Neural cell (in vitro differentiated cells): ENCODE data around the gene ZNF747. TPM values are rescaled to one million over a fixed set of nuclear protein-coding genes. Genes with fewer than 3 reads are reported as not detected.

Experiments
- H2AFZ ChIP-seq: fragments of 200-600, 300-800 bp; sonication (generic), shearing (Covaris generic); 2 replicates; pipeline ENCODE4 v1.6.0; 2014; ENCODE audit warnings: low read depth, mild to moderate bottlenecking, antibody characterized with exemption, low read length, moderate library complexity
- H3F3A ChIP-seq: fragments of 200-600 bp; shearing (Covaris generic); 2 replicates; pipeline ENCODE4 v1.6.1; 2016; ENCODE audit warnings: mild to moderate bottlenecking, moderate library complexity, mixed read lengths, antibody characterized with exemption, low read length; ENCODE audit not compliant: insufficient read depth, poor library complexity, severe bottlenecking
- H3K27ac ChIP-seq: fragments of 200-600, 300-800 bp; sonication (generic), shearing (Covaris generic); 2 replicates; pipeline ENCODE4 v1.5.1; 2014; ENCODE audit warnings: mild to moderate bottlenecking, low read length, moderate library complexity
- H3K27me3 ChIP-seq: fragments of 300-800, 200-600 bp; sonication (generic), shearing (Covaris generic); 2 replicates; pipeline ENCODE4 v1.6.0; 2014; ENCODE audit warnings: mild to moderate bottlenecking, low read depth, low read length, moderate library complexity; ENCODE audit not compliant: insufficient read depth
- H3K36me3 ChIP-seq: fragments of 300-800, 200-600 bp; sonication (generic), shearing (Covaris generic); 2 replicates; pipeline ENCODE4 v1.5.1; 2014; ENCODE audit warnings: mild to moderate bottlenecking, antibody characterized with exemption, low read length, moderate library complexity; ENCODE audit not compliant: insufficient read depth
- H3K4me2 ChIP-seq: fragments of 300-800, 200-600 bp; sonication (generic), shearing (Covaris generic); 2 replicates; pipeline ENCODE4 v1.6.0; 2014; ENCODE audit warnings: mild to moderate bottlenecking, low read length
- H3K4me3 ChIP-seq: fragments of 300-800, 200-600 bp; sonication (generic), shearing (Covaris generic); 2 replicates; pipeline ENCODE4 v1.5.1; 2014; ENCODE audit warnings: mild to moderate bottlenecking, low read length, moderate library complexity
- H3K79me2 ChIP-seq: fragments of 200-600 bp; shearing (Covaris generic); replicated peaks from 2 replicates; pipeline ENCODE4 v1.6.0; 2014; ENCODE audit warnings: mild to moderate bottlenecking, low read length, moderate library complexity; ENCODE audit not compliant: insufficient read depth
- H3K9ac ChIP-seq: fragments of 300-800, 200-600 bp; sonication (generic), shearing (Covaris generic); 2 replicates; pipeline ENCODE4 v1.6.1; 2016; ENCODE audit warnings: mild to moderate bottlenecking, low read length, mixed read lengths
- H3K9me2 ChIP-seq: fragments of 200-600 bp; shearing (Covaris generic); 2 replicates; pipeline ENCODE4 v1.6.1; 2016; ENCODE audit warnings: mild to moderate bottlenecking, low read length, mixed read lengths; ENCODE audit not compliant: insufficient read depth
- H3K9me3 ChIP-seq: fragments of 200-600, 300-800 bp; sonication (generic), shearing (Covaris generic); 2 replicates; pipeline ENCODE4 v1.6.1; 2016; ENCODE audit warnings: mild to moderate bottlenecking, mixed run types, low read length, moderate library complexity, mixed read lengths
- H4K20me1 ChIP-seq: fragments of 200-600 bp; shearing (Covaris generic); 2 replicates; pipeline ENCODE4 v1.6.1; 2016; ENCODE audit warnings: mild to moderate bottlenecking, mixed run types; ENCODE audit not compliant: insufficient read depth
- EP300 ChIP-seq: fragments of 450-650 bp; conservative IDR thresholded peaks from 2 replicates; pipeline ENCODE4 v1.6.1; 2014; ENCODE audit warnings: antibody characterized with exemption, mild to moderate bottlenecking, moderate library complexity; ENCODE audit not compliant: poor library complexity, severe bottlenecking
- EZH2 ChIP-seq: fragments of 200-600, 300-800 bp; shearing (Covaris generic), sonication (generic); IDR thresholded peaks from 2 replicates; pipeline ENCODE4 v1.6.1; 2014; ENCODE audit warnings: antibody characterized with exemption, low read length, borderline replicate concordance, mild to moderate bottlenecking; ENCODE audit not compliant: insufficient read depth, poor library complexity, severe bottlenecking
- MXI1 ChIP-seq: fragments of 450-650 bp; conservative IDR thresholded peaks from 2 replicates; pipeline ENCODE4 v1.6.1; 2014; ENCODE audit warnings: antibody characterized with exemption, mild to moderate bottlenecking; ENCODE audit not compliant: poor library complexity, severe bottlenecking
- POLR2AphosphoS5 ChIP-seq: IDR thresholded peaks from 2 replicates; pipeline ENCODE4 v1.6.1; 2012
- RAD21 ChIP-seq: fragments of 450-650 bp; conservative IDR thresholded peaks from 2 replicates; pipeline ENCODE4 v1.6.1; 2014; ENCODE audit warnings: antibody characterized with exemption, mild to moderate bottlenecking, moderate library complexity
- SMC3 ChIP-seq: fragments of 450-650 bp; conservative IDR thresholded peaks from 2 replicates; pipeline ENCODE4 v1.6.1; 2014; ENCODE audit warnings: antibody characterized with exemption, mild to moderate bottlenecking, moderate library complexity; ENCODE audit not compliant: poor library complexity
- TAF1 ChIP-seq: IDR thresholded peaks from 2 replicates; pipeline ENCODE4 v1.6.1; 2012; ENCODE audit warnings: low read depth
- polyA plus RNA-seq: library from polyadenylated mRNA; depleted of rRNA; stranded (reverse); fragments of >200 nt; gene quantifications from 2 replicates; pipeline ENCODE4 v1.2.3, GENCODE V29; 2014
- TF ChIP-seq, protein P1 (sequence below): IDR thresholded peaks from 2 replicates; pipeline ENCODE4 v1.6.1; 2012; ENCODE audit warnings: borderline replicate concordance
- TF ChIP-seq, protein P2 (sequence below): fragments of 450-650 bp; IDR thresholded peaks from 2 replicates; pipeline ENCODE4 v1.5.1; 2014; ENCODE audit warnings: antibody characterized with exemption, mild to moderate bottlenecking, moderate library complexity; ENCODE audit not compliant: poor library complexity, severe bottlenecking

Gene ZNF747
- polyA plus RNA-seq, 1 donor from 2014 or later = 5.7 TPM

DNA sequence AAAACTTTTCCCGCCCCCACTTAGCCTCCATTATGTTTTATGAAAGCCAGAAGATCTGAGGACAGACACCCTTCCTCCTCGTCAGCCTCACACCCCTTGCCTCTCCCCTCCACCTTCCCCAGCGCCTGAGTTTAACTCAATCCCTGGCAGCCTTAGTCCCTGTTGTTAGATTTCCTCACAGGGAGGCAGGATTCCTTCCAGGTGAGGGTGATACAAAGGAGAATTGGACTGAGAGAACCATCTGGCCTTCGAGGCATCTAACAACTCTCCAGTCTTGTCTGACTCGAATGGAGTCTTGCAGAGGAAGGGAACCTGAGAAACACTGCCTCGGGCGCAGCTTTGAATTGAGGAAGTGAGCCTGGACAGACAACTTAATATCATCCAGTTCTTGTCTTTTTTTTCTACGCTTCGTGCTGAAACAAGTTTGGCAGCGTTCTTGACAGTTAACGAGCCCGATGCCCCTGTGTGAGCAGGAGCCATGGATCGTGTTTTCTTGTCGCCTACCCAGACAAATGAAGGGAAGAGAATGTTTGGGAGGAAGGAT, 7.0 kb downstream of the ZNF747 start:
- Histone ChIP-seq H3K4me3 (peak overlapping the region; percentile 97), H3K9ac (peak overlapping the region; percentile 94), H3F3A (no peaks in the 10 kb centered on the region), H3K9me3 (no peaks in the 10 kb centered on the region), H3K4me2 (peak overlapping the region; percentile 53), H4K20me1 (no peaks in the 10 kb centered on the region), H3K27me3 (no peaks in the 10 kb centered on the region), H2AFZ (peak overlapping the region; percentile 83), H3K9me2 (no peaks in the 10 kb centered on the region), H3K36me3 (no peaks in the 10 kb centered on the region), H3K27ac (peak overlapping the region; percentile 94), H3K79me2 (peaks cover 5% of the 10 kb centered on the region)
- TF ChIP-seq, protein P1, sequence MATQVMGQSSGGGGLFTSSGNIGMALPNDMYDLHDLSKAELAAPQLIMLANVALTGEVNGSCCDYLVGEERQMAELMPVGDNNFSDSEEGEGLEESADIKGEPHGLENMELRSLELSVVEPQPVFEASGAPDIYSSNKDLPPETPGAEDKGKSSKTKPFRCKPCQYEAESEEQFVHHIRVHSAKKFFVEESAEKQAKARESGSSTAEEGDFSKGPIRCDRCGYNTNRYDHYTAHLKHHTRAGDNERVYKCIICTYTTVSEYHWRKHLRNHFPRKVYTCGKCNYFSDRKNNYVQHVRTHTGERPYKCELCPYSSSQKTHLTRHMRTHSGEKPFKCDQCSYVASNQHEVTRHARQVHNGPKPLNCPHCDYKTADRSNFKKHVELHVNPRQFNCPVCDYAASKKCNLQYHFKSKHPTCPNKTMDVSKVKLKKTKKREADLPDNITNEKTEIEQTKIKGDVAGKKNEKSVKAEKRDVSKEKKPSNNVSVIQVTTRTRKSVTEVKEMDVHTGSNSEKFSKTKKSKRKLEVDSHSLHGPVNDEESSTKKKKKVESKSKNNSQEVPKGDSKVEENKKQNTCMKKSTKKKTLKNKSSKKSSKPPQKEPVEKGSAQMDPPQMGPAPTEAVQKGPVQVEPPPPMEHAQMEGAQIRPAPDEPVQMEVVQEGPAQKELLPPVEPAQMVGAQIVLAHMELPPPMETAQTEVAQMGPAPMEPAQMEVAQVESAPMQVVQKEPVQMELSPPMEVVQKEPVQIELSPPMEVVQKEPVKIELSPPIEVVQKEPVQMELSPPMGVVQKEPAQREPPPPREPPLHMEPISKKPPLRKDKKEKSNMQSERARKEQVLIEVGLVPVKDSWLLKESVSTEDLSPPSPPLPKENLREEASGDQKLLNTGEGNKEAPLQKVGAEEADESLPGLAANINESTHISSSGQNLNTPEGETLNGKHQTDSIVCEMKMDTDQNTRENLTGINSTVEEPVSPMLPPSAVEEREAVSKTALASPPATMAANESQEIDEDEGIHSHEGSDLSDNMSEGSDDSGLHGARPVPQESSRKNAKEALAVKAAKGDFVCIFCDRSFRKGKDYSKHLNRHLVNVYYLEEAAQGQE = no peak
- TF ChIP-seq EZH2 = no peak
- peak; percentile 45 for TF ChIP-seq SMC3
- TF ChIP-seq MXI1 = no peak
- TF ChIP-seq, protein P2, sequence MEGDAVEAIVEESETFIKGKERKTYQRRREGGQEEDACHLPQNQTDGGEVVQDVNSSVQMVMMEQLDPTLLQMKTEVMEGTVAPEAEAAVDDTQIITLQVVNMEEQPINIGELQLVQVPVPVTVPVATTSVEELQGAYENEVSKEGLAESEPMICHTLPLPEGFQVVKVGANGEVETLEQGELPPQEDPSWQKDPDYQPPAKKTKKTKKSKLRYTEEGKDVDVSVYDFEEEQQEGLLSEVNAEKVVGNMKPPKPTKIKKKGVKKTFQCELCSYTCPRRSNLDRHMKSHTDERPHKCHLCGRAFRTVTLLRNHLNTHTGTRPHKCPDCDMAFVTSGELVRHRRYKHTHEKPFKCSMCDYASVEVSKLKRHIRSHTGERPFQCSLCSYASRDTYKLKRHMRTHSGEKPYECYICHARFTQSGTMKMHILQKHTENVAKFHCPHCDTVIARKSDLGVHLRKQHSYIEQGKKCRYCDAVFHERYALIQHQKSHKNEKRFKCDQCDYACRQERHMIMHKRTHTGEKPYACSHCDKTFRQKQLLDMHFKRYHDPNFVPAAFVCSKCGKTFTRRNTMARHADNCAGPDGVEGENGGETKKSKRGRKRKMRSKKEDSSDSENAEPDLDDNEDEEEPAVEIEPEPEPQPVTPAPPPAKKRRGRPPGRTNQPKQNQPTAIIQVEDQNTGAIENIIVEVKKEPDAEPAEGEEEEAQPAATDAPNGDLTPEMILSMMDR = no peak
- peak; percentile 10 for TF ChIP-seq RAD21

DNA sequence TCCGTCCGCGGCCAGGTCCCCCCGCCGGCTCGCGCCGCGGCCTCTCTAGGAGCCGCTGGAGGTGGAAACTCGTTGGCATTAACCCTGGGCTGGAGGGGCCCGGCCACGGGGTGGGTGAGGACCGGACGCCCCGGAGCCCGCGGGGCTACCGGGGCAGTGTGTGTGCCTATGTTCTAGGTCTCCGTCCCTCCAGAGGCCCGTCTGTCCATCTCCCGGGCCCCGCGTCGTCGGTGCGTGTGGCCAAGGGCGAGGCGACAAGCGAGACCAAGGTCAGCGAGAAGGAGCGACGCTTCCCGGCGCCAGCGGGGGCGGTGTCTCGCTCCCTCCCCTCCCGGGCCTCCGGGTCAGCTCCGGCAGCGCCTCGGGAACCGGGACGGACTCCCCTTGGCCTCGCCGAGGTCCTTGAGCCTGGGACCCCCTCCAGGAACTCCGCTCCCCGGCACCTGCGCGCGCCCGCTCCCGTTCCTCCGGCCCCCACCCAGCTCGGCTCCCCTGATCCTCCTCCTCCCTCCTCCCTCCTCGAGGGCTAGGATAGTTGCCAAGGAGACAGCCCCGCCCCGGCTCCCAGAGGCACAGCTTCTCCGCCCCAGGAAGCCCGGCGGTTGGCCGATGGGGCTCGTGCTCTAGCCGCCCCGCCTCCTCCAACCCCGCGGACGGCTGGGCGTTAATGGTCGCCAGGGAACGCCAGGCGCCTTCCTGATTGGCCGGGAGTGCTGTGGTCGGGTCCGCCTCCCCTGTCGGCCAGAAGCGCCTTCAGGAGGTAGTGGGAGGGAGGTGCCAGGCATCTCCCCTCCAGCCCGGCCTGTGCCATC, 7.6 kb downstream of the ZNF747 start:
- H3K4me3 ChIP-seq = peak overlapping the region; percentile 97
- TF ChIP-seq EZH2 = no peak
- no peak for TF ChIP-seq TAF1
- TF ChIP-seq, protein P2 = peak; percentile 59
- TF ChIP-seq RAD21 = peak; percentile 28
- peak; percentile 66 for TF ChIP-seq MXI1
- peak; percentile 9 for TF ChIP-seq EP300
- peak; percentile 71 for TF ChIP-seq POLR2AphosphoS5
- TF ChIP-seq, protein P1 = no peak
- TF ChIP-seq SMC3 = peak; percentile 10
- no peaks in the 10 kb centered on the region for H3K27me3 ChIP-seq
- no peaks in the 10 kb centered on the region for H3K9me3 ChIP-seq
- no peaks in the 10 kb centered on the region for H3K36me3 ChIP-seq
- H4K20me1 ChIP-seq = no peaks in the 10 kb centered on the region
- peak overlapping the region; percentile 94 for H3K9ac ChIP-seq
- H3K4me2 ChIP-seq = peak overlapping the region; percentile 53
- H2AFZ ChIP-seq = peak overlapping the region; percentile 83
- no peaks in the 10 kb centered on the region for H3F3A ChIP-seq
- H3K27ac ChIP-seq = peak overlapping the region; percentile 94
- H3K79me2 ChIP-seq = peaks cover 5% of the 10 kb centered on the region
- no peaks in the 10 kb centered on the region for H3K9me2 ChIP-seq
